H1 (cell line): Measurements from ENCODE around the gene ZBTB46.

Source experiments
- BCL11A ChIP-seq, 2 experiments: IDR thresholded peaks; one replicate each; pipeline ENCODE4 v1.6.1; 2011; ENCODE audit warnings: low read depth in 2 of 2, low read length in 2 of 2, mild to moderate bottlenecking in 2 of 2
- CHD2 ChIP-seq: IDR thresholded peaks from 2 replicates; pipeline ENCODE4 v1.6.1; 2012; ENCODE audit warnings: low read length, improper control_type of control experiment
- TAF1 ChIP-seq: IDR thresholded peaks from 2 replicates; pipeline ENCODE4 v1.6.1; 2011; ENCODE audit warnings: mild to moderate bottlenecking, low read depth, low read length
- TF ChIP-seq, protein P1 (sequence below), 3 experiments: IDR thresholded peaks; 1 replicate in 2 of 3; 2 replicates in 1 of 3; pipeline versions ENCODE4 v1.5.1 to v1.6.1; 2011; ENCODE audit warnings: low read length in 3 of 3, mild to moderate bottlenecking in 3 of 3, inconsistent platforms in 2 of 3, low read depth in 1 of 3, moderate library complexity in 1 of 3; ENCODE audit not compliant: insufficient read depth in 1 of 3; ENCODE audit errors: control extremely low read depth in 1 of 3

DNA sequence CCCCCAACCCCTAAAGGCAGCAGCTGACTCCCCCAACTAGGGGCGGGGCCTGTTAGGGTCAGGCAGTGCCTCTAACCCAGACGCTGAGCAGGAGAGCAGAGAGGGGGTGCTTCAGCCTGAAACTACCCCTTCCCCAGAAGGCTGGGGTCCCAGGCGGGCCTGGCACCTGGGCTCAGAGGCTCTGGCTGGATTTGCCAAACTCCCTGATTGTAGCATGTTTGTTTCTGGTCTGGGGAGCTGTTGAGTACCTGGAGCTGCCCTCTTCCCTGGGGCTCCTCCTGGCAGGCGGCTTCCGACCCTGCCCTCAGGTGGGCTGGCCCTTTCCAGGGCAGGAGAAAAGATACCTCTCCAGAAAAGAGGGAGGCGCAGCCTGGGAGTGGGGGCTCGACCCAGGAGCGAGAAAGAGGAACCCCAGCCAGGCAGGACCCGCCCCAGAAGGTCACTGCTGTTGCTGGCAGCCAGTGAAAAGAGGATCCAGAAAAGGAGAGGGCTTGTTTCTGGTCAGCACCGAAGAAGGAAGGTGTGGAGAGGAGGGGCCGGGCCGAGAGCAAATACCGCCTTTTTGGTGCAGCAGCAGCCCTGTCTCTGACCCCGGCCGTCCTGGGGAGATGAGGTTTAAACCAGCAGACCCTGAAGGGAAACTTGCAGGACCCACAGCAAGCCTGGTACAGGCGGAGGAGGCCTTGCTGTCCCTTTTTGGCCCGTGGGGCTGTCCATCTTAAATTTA, 29.4 kb upstream of the ZBTB46 start:
- TF ChIP-seq TAF1 (no peak), CHD2 (no peak), BCL11A (IDR thresholded peaks at IDR 0.05; ENCODE audit: low read depth in 2 of 2, low read length in 2 of 2) (no peak)
- TF ChIP-seq, protein P1, sequence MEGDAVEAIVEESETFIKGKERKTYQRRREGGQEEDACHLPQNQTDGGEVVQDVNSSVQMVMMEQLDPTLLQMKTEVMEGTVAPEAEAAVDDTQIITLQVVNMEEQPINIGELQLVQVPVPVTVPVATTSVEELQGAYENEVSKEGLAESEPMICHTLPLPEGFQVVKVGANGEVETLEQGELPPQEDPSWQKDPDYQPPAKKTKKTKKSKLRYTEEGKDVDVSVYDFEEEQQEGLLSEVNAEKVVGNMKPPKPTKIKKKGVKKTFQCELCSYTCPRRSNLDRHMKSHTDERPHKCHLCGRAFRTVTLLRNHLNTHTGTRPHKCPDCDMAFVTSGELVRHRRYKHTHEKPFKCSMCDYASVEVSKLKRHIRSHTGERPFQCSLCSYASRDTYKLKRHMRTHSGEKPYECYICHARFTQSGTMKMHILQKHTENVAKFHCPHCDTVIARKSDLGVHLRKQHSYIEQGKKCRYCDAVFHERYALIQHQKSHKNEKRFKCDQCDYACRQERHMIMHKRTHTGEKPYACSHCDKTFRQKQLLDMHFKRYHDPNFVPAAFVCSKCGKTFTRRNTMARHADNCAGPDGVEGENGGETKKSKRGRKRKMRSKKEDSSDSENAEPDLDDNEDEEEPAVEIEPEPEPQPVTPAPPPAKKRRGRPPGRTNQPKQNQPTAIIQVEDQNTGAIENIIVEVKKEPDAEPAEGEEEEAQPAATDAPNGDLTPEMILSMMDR (IDR thresholded peaks at IDR 0.05; ENCODE audit: control extremely low read depth in 1 of 3, insufficient read depth in 1 of 3, low read depth in 1 of 3, low read length in 3 of 3), result no peak
